T-cell (primary cell): Measurements from ENCODE around the gene ABCD2. TPM values are rescaled to one million over a fixed set of nuclear protein-coding genes. Genes with fewer than 3 reads are reported as not detected.

ENCODE experiments used
- total RNA-seq, 35 experiments: library from RNA in 6 of 35; stranded (reverse) in 6 of 35; fragments of 120-200 nt in 1 of 35; gene quantifications; one replicate each; pipeline versions ENCODE4 v1.2.1 to v1.2.4 and lab custom pipeline; 2013 to 2026

The ABCD2 gene
- total RNA-seq, 5 donors from 2014 or later (not counting 1 experiment from before 2014, with no cell fraction given) = 10.9 to 16.8 (median 14.7) TPM

Other genes starting within 250 kb of the ABCD2 start
- gene KIF21A, start 176.7 kb downstream of the ABCD2 start, total RNA-seq = 10 to 100 TPM in 4 of 5 donors, 1 to 10 TPM in 1; 9.9 to 19.6 (median 13.2) TPM